ENCODE results near the gene MRPS18A. TPM values are rescaled to one million over a fixed set of nuclear protein-coding genes. Genes with fewer than 3 reads are reported as not detected.

MRPS18A gene
- polyA plus RNA-seq, 1 experiment = 41.0 TPM

DNA sequence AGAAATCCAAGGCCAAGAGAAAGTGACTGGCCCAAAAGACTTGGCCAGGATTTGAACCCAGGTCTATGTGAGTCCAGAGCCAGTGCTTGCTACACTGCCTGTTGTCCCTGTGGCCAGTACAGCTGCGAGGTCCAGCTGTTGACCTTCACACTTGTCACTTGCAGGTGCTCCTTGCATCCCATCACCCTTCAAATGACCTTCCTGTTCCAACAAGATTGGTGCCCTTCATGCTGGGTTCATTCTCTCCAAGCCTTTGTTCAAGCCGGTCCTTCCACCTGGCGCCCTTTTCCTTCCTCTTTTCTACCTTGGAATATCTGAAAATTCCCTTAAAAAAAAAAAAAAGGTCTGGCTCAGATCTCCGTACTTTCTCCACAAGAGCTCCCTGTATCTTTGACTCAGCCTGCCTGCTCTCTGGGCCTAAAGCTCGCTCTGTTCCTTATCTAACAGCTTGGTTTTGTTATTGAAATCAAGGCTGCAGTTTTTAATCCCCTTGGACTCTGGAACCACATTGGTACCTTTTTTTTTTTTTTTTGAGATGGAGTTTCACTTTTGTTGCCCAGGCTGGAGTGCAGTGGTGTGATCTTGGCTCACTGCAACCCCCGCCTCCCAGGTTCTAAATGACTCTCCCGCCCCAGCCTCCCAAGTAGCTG lies 22.2 kb upstream of the MRPS18A start:
- CTCF ChIA-PET = interaction anchor here (0.6 to 0.9 kb wide), 4 partner anchors 36 to 1789 kb away, joined by 3 read pairs; partner anchors contain the start of gene MED20
- no peak overlapping the region for H3K27ac ChIP-seq (ENCODE audit: low read depth, low read length)
- no peak for DNase-seq (ENCODE audit: low read depth, low spot score)
- H3K9me3 ChIP-seq (ENCODE audit: control insufficient read depth, insufficient read depth, low read length) = no peaks in the 10 kb centered on the region
- POLR2A ChIA-PET = interaction anchor here (0.6 to 1.7 kb wide), 6 partner anchors 15 to 440 kb away, joined by 3 to 4 read pairs (median 4); partner anchors contain the start of gene VEGFA
- peaks cover 3% of the 10 kb centered on the region for H3K27me3 ChIP-seq (ENCODE audit: control insufficient read depth, insufficient read depth, low read length)
- H3K4me3 ChIP-seq (ENCODE audit: low read depth, low read length) = no peak overlapping the region
- TF ChIP-seq, protein P1, sequence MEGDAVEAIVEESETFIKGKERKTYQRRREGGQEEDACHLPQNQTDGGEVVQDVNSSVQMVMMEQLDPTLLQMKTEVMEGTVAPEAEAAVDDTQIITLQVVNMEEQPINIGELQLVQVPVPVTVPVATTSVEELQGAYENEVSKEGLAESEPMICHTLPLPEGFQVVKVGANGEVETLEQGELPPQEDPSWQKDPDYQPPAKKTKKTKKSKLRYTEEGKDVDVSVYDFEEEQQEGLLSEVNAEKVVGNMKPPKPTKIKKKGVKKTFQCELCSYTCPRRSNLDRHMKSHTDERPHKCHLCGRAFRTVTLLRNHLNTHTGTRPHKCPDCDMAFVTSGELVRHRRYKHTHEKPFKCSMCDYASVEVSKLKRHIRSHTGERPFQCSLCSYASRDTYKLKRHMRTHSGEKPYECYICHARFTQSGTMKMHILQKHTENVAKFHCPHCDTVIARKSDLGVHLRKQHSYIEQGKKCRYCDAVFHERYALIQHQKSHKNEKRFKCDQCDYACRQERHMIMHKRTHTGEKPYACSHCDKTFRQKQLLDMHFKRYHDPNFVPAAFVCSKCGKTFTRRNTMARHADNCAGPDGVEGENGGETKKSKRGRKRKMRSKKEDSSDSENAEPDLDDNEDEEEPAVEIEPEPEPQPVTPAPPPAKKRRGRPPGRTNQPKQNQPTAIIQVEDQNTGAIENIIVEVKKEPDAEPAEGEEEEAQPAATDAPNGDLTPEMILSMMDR (IDR thresholded peaks at IDR 0.05; ENCODE audit: low read depth, low read length) = no peak

DNA sequence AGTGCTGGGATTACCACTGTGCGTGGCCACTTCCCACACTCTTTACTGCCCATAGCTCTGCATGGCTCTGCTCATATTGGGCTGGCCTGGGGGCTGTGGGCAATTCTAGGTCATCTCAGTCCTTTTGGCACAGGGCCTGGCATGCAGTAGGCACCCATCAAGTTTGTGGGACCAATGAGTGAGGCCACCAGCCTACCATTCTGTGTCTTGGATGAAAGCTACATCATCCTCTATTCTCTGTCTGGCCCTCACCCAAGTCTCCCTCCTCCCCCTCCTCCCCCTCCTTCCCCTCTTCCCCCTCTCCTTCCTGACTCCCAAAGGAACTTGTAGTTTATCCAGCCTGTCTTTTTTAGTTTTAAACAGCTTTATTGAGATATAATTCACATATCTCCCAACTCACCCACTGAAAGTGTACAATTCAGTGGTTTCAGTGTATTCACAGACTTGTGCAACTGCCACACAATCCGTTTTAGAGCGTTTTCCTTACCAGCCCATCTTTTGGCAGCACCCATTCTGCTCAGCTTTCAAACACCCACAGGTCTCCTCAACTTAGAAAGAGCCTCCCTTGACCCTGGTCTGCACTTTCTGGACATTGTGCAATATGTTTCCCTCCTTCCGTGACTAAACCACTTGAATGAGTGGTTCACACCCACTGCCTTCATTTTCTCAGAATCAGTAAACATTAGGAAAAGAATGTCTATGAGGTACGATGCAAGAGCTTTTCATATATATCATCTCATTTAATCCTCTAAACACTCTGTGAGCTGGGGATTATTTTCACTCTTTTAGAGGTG lies 21.5 kb upstream of the MRPS18A start:
- DNase-seq (ENCODE audit: low read depth, low spot score) = peak; percentile 57
- Histone ChIP-seq H3K4me3 (ENCODE audit: low read depth, low read length) (no peak overlapping the region), H3K27me3 (ENCODE audit: control insufficient read depth, insufficient read depth, low read length) (peaks cover 3% of the 10 kb centered on the region), H3K9me3 (ENCODE audit: control insufficient read depth, insufficient read depth, low read length) (no peaks in the 10 kb centered on the region), H3K27ac (ENCODE audit: low read depth, low read length) (peak overlapping the region; percentile 21)
- CTCF ChIA-PET = interaction anchor here (0.6 to 0.9 kb wide), 2 partner anchors 37 to 64 kb away, joined by 3 read pairs; no protein-coding TSS in a partner anchor
- TF ChIP-seq, protein P1 (IDR thresholded peaks at IDR 0.05; ENCODE audit: low read depth, low read length) = no peak
- POLR2A ChIA-PET = interaction anchor here (0.6 to 1.7 kb wide), 5 partner anchors 16 to 441 kb away, joined by 3 to 4 read pairs (median 4); partner anchors contain the start of gene VEGFA

DNA sequence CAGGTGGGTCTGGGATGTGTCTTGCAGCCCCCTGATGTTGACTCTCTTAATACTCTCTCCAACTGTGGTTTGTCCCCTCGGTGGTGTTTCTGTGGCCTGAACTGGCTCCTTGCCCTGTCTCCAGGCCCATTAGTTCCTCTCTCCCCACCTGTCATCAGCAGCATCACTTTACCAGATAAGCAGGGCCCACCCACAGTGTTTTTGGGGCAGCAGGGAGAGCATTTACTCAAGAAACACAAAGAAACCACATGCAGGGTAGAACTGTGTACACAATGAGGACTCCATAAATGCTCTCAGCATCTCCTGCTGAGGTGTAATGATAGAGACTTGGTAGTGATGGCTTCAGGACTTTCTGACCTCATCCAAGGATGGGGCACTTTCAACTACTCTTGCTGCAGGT lies 20.2 kb upstream of the MRPS18A start:
- ChIA-PET CTCF (interaction anchor here (1.6 kb wide), 1 partner anchor 61 kb away, joined by 4 read pairs; no protein-coding TSS in a partner anchor), POLR2A (no interaction called here)
- Histone ChIP-seq H3K27me3 (ENCODE audit: control insufficient read depth, insufficient read depth, low read length) (peaks cover 3% of the 10 kb centered on the region), H3K4me3 (ENCODE audit: low read depth, low read length) (no peak overlapping the region), H3K9me3 (ENCODE audit: control insufficient read depth, insufficient read depth, low read length) (no peaks in the 10 kb centered on the region), H3K27ac (ENCODE audit: low read depth, low read length) (no peak overlapping the region)
- TF ChIP-seq, protein P1 (IDR thresholded peaks at IDR 0.05; ENCODE audit: low read depth, low read length) = no peak
- no peak for DNase-seq (ENCODE audit: low read depth, low spot score)

DNA sequence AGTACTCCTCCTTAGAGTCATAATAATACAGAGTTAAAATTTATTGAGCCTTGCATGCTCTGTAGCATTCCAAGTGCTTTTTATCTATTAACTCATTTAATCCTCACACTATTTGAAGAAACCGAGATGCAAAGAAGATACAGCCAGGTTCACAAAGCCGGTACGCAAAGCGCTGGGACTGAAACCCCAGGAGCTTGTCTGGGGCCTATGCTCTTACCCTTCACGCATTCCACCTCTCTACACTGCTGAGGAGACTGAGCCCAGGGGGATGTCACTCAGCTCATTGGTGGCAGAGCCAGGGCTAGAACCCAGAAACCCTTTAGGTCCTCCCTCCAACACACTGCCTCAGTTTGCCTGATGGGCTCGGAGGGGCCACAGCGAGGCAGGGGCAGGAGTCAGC lies 19.7 kb upstream of the MRPS18A start:
- Histone ChIP-seq H3K4me3 (ENCODE audit: low read depth, low read length) (no peak overlapping the region), H3K9me3 (ENCODE audit: control insufficient read depth, insufficient read depth, low read length) (no peaks in the 10 kb centered on the region), H3K27me3 (ENCODE audit: control insufficient read depth, insufficient read depth, low read length) (peaks cover 3% of the 10 kb centered on the region), H3K27ac (ENCODE audit: low read depth, low read length) (no peak overlapping the region)
- ChIA-PET CTCF (interaction anchor here (1.0 to 1.6 kb wide), 2 partner anchors 62 to 99 kb away, joined by 4 read pairs; no protein-coding TSS in a partner anchor), POLR2A (no interaction called here)
- no peak for DNase-seq (ENCODE audit: low read depth, low spot score)
- TF ChIP-seq, protein P1 (IDR thresholded peaks at IDR 0.05; ENCODE audit: low read depth, low read length) = no peak
